Left ventricle myocardium inferior (tissue), 1 donor: ENCODE measurements around the gene VSIG10L. TPM values are rescaled to one million over a fixed set of nuclear protein-coding genes. Genes with fewer than 3 reads are reported as not detected.

Source experiments
- DNase-seq: peaks from one replicate; pipeline ENCODE4 v3.0.0-alpha.2; 2020
- H3K27ac ChIP-seq: fragments of 200-600 bp; replicated peaks from 2 replicates; pipeline ENCODE4 v1.8.0; 2021
- H3K27me3 ChIP-seq: fragments of 200-600 bp; 2 replicates; pipeline ENCODE4 v1.8.0; 2021; ENCODE audit warnings: low read depth
- H3K36me3 ChIP-seq: fragments of 200-600 bp; 2 replicates; pipeline ENCODE4 v1.8.0; 2021
- H3K4me1 ChIP-seq: fragments of 200-600 bp; 2 replicates; pipeline ENCODE4 v1.8.0; 2021
- H3K4me3 ChIP-seq: fragments of 200-600 bp; 2 replicates; pipeline ENCODE4 v1.8.0; 2021; ENCODE audit warnings: mild to moderate bottlenecking, moderate library complexity
- H3K9me3 ChIP-seq: fragments of 200-600 bp; replicated peaks from 2 replicates; pipeline ENCODE4 v1.8.0; 2021
- intact Hi-C: fragments of 100-400 bp; cut with micrococcal nuclease; formaldehyde crosslinking; loops from one replicate; pipeline ENCODE4 v1.11.0; 2022
- total RNA-seq: library from RNA; stranded (reverse); fragmentation: NEBNext Ultra II Directional; extraction: Animal tissue kit (Norgen Biotek cat#: 25700); gene quantifications from one replicate; pipeline ENCODE4 v1.2.1, GENCODE V29; 2021
- TF ChIP-seq, protein P1 (sequence below): fragments of 200-600 bp; IDR thresholded peaks from 2 replicates; pipeline ENCODE4 v1.8.0; 2021; ENCODE audit warnings: antibody characterized with exemption, mild to moderate bottlenecking, borderline replicate concordance
- donor health status: DM: no; HTN: yes; CAD: no; lungs with severe emphysema.

Gene VSIG10L
- total RNA-seq, 1 donor from 2014 or later = 0.66 TPM

DNA sequence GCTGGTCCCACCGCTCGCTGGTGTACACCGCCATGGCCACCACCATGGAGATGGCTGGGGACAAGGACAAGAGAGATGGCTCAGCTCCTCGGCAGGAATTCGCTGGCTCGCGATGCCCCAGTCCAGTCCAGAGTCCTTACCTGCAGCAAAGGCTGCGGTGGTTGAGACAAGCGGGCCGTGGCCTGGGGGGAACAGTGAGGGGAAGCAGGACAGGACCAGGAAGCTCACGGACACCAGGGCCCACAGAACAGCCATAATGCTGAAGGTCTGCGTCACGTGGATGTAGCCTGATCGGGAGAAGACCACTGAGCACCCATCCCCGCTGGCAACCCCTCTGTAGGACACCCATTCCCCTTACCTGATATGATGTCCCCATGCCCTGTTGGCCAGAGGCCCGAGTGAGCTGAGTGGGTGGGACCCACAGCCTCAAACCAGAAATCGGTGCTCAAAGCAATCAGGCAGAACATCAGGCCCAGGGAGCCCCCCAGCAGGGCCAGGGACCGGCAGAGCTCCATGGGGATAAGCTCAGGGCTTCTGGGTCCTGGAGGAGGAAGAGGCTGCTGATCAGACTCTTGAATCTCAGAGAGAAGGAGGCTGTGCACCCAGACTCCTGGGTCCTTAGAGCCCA, 30.2 kb upstream of the VSIG10L start:
- Histone ChIP-seq H3K4me1 (peaks cover 12% of the 10 kb centered on the region), H3K27me3 (no peaks in the 10 kb centered on the region), H3K9me3 (no peaks in the 10 kb centered on the region), H3K36me3 (no peaks in the 10 kb centered on the region), H3K27ac (no peak overlapping the region), H3K4me3 (no peak overlapping the region)
- DNase-seq = no peak
- TF ChIP-seq, protein P1, sequence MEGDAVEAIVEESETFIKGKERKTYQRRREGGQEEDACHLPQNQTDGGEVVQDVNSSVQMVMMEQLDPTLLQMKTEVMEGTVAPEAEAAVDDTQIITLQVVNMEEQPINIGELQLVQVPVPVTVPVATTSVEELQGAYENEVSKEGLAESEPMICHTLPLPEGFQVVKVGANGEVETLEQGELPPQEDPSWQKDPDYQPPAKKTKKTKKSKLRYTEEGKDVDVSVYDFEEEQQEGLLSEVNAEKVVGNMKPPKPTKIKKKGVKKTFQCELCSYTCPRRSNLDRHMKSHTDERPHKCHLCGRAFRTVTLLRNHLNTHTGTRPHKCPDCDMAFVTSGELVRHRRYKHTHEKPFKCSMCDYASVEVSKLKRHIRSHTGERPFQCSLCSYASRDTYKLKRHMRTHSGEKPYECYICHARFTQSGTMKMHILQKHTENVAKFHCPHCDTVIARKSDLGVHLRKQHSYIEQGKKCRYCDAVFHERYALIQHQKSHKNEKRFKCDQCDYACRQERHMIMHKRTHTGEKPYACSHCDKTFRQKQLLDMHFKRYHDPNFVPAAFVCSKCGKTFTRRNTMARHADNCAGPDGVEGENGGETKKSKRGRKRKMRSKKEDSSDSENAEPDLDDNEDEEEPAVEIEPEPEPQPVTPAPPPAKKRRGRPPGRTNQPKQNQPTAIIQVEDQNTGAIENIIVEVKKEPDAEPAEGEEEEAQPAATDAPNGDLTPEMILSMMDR = no peak
- intact Hi-C loops = no loop called here

DNA sequence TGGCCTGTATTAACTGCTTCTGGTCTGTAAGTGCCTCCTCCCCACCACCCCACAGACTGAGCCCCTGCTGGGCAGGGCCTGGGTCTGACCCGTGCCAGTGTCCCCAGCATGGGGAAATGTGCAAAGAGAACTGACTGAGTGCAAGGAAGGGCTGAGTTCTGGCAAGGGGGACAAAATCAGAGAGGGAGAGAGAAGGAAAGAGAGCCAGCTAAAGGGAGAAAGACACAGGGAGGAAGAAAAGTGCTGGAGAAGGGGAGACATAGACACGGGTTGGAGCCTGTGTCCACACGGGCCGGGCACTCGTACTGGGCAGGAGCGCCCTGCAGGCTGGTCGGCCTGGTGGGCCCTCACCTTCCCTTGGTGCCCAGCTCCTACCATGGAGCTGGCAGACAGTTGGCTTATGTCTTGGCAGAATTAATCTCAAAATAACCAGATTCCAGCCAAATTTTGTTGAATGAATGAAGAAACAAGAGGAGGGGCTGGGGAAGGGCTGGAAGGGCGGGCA, 29.3 kb upstream of the VSIG10L start:
- H3K4me3 ChIP-seq = no peak overlapping the region
- H3K27ac ChIP-seq = no peak overlapping the region
- DNase-seq = no peak
- H3K4me1 ChIP-seq = peaks cover 17% of the 10 kb centered on the region
- intact Hi-C loops = no loop called here
- TF ChIP-seq, protein P1 = no peak
- H3K27me3 ChIP-seq = no peaks in the 10 kb centered on the region
- no peaks in the 10 kb centered on the region for H3K9me3 ChIP-seq
- no peaks in the 10 kb centered on the region for H3K36me3 ChIP-seq

DNA sequence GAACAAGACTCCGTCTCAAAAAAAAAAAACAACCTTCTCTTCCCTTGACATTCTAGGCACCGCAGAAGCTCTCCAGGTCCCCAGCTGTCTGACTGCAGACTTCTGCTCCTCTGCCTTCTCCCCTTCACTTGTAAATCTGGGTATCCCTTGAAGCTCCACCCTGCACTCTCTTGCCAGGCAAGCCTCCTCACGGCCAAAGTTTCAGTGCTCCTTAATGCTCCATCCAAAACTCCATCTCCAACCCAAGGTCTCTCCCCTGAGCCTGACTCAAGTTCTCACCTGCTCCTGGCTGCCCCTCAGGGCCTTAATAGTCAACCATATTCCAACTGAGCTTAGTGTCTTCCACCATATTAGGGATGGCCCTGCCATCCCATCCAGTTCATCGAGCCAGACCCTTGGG, 28.3 kb upstream of the VSIG10L start:
- no peak for DNase-seq
- intact Hi-C loops = no loop called here
- no peak overlapping the region for H3K27ac ChIP-seq

DNA sequence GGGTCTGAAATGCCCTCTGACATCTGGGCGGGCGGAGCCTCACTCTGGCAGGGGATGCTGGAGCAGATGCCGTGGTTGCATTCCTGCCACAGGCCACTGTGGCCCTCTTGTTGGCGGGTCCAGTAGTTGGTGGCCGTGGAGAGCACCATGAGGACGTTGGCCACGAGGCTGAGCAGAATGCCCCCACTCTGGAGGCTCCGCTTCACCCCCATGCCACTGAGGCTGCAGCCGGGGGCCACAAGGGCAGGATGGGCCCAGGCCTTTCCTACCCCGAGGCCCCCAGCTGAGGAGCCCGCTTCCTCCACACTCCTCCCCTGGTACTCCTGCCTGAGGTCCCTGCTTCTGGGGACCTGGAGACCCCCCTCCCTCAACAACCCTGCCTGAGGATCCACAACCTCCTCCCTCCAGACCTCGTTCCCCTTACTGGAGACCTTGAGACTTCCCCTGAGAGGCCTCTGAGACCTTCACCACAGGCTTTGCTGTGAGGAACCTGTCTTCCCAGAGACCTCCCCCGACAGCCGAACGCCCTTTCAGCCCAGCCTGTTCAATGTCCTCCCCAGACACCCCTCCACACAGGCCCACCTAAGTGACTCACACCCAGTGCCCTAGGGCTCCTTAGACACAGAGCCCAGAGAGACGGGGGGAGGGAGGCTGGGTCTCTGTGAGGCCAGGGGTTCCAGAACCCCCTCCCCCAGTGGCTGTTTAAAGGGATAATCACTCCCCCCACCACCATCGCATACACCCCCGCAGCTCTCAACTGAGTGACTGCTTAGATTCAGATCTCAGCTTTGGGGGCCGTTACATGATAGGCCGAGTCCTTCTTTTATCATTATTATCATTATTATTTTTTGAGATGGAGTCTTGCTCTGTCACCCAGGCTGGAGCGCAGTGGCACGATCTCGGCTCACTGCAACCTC, 26.7 kb upstream of the VSIG10L start, which contains the start of gene CLDND2:
Gene CLDND2, minus strand, starts transcription at position 638 of the 917 bp plus-strand sequence. Its CDS starts 426 bp downstream, at position 212.
- no peak for DNase-seq
- H3K4me3 ChIP-seq = peak within 1 kb of the TSS; percentile 86
- no peaks in the 10 kb centered on the region for H3K27me3 ChIP-seq
- peaks cover 42% of the 10 kb centered on the region for H3K4me1 ChIP-seq
- H3K9me3 ChIP-seq = no peaks in the 10 kb centered on the region
- peak within 1 kb of the TSS; percentile 97 for H3K27ac ChIP-seq
- intact Hi-C loops = no loop called here
- H3K36me3 ChIP-seq = no peaks in the 10 kb centered on the region
- TF ChIP-seq, protein P1 = no peak

More for the DNA sequence above, 28.3 kb upstream of the VSIG10L start:
- Histone ChIP-seq H3K27me3 (no peaks in the 10 kb centered on the region), H3K4me1 (peaks cover 26% of the 10 kb centered on the region), H3K4me3 (no peak overlapping the region), H3K9me3 (no peaks in the 10 kb centered on the region), H3K36me3 (no peaks in the 10 kb centered on the region)
- TF ChIP-seq, protein P1 = no peak

DNA sequence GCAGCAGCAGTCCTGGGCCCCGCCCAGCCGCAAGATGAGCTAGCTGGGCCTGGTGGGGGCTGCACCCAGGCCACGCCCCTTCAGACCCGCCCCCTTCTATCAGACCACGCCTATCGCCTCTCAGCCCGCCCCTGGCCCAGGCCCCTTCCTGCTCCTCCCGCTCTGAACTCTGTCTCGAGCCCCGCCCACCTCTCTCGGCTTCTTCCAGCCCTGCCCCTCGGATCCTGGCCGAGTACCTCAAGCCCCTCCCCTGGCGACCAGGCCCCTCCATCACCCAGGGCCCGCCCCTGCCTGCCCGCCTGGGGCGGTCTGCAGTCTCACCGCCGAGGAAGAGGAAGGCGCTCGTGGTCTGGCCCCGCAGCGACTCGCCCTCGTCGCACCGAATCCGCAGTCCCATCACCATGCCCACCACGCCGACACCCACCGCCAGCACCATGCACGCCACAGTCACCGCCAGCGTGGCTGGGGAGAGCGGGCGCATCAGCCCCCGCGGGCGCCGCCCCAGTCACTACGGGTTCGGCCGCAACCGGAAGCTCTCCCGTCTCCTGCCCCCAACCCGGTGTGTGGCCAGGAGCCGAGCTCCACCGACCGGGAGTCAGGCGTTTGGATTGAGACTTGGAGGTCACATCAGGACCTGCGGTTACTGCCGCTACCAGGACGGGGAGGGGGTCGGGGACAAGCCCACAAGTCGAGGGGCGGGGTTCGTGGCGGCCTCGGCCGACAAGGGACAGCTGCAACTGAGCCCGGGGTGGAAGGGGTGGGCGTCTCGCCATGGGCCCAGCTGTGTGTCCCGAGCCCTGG, 25.8 kb upstream of the VSIG10L start:
- intact Hi-C loops = no loop called here
- Histone ChIP-seq H3K36me3 (no peaks in the 10 kb centered on the region), H3K9me3 (no peaks in the 10 kb centered on the region), H3K27me3 (no peaks in the 10 kb centered on the region), H3K27ac (peak overlapping the region; percentile 97), H3K4me3 (peak overlapping the region; percentile 86), H3K4me1 (peaks cover 48% of the 10 kb centered on the region)
- peak; percentile 99 for DNase-seq
- TF ChIP-seq, protein P1 = no peak
